Fibroblast of lung (primary cell): Measurements from ENCODE around the gene GABRP. TPM values are rescaled to one million over a fixed set of nuclear protein-coding genes. Genes with fewer than 3 reads are reported as not detected.
A peak's percentile ranks its signal among the peaks of the same experiment; 100 is the strongest.

ENCODE experiments used
- DNase-seq, 2 donors: peaks; one replicate each; pipeline versions ENCODE4 v3.0.0 to v3.0.0-alpha.2; 2010; ENCODE audit warnings: low read depth in 2 of 2
- H2AFZ ChIP-seq: 2 replicates; pipeline ENCODE4 v1.5.1; 2012; ENCODE audit warnings: low read length, control low read depth, inconsistent platforms
- H3K27ac ChIP-seq: 2 replicates; pipeline ENCODE4 v1.5.1; 2011; ENCODE audit warnings: low read length, control low read depth; ENCODE audit not compliant: insufficient read depth
- H3K27me3 ChIP-seq: 2 replicates; pipeline ENCODE4 v1.5.1; 2011; ENCODE audit warnings: mild to moderate bottlenecking, low read length; ENCODE audit not compliant: control insufficient read depth, insufficient read depth
- H3K36me3 ChIP-seq: 2 replicates; pipeline ENCODE4 v1.5.1; 2011; ENCODE audit warnings: low read length; ENCODE audit not compliant: control insufficient read depth, insufficient read depth
- H3K4me1 ChIP-seq: 2 replicates; pipeline ENCODE4 v1.5.1; 2011; ENCODE audit warnings: low read length; ENCODE audit not compliant: control insufficient read depth, insufficient read depth; ENCODE audit errors: extremely low read depth
- H3K4me2 ChIP-seq: 2 replicates; pipeline ENCODE4 v1.5.1; 2011; ENCODE audit warnings: low read length, control low read depth; ENCODE audit not compliant: insufficient read depth; ENCODE audit errors: extremely low read depth
- H3K4me3 ChIP-seq, 4 experiments: fragments of 200-600 bp in 1 of 4; sonication (generic) in 1 of 4; replicated peaks in 1 of 4; 2 replicates each; pipeline ENCODE4 v1.5.1; 2011 to 2016; ENCODE audit warnings: low read length in 4 of 4, low read depth in 3 of 4, mild to moderate bottlenecking in 3 of 4, control low read depth in 2 of 4, inconsistent platforms in 1 of 4, mixed read lengths in 1 of 4; ENCODE audit not compliant: insufficient read depth in 1 of 4; ENCODE audit errors: control extremely low read depth in 1 of 4
- H3K79me2 ChIP-seq: 2 replicates; pipeline ENCODE4 v1.5.1; 2012; ENCODE audit warnings: mild to moderate bottlenecking, low read length, inconsistent platforms; ENCODE audit not compliant: control insufficient read depth, insufficient read depth
- H3K9ac ChIP-seq: 2 replicates; pipeline ENCODE4 v1.5.1; 2011; ENCODE audit warnings: mild to moderate bottlenecking, low read length, control low read depth; ENCODE audit not compliant: insufficient read depth
- H3K9me3 ChIP-seq: 2 replicates; pipeline ENCODE4 v1.5.1; 2012; ENCODE audit warnings: low read depth, low read length; ENCODE audit not compliant: control insufficient read depth, insufficient read depth
- H4K20me1 ChIP-seq: 2 replicates; pipeline ENCODE4 v1.5.1; 2011; ENCODE audit warnings: low read length; ENCODE audit not compliant: control insufficient read depth, insufficient read depth; ENCODE audit errors: extremely low read depth
- CTCF ChIP-seq, 2 donors: IDR thresholded peaks in 1 of 2; conservative IDR thresholded peaks in 1 of 2; 1 replicate in 1 of 2; 2 replicates in 1 of 2; pipeline ENCODE4 v1.5.1; 2011 to 2012; ENCODE audit warnings: low read length in 2 of 2, control low read depth in 1 of 2, inconsistent platforms in 1 of 2, low read depth in 1 of 2, mild to moderate bottlenecking in 1 of 2
- EZH2 ChIP-seq: IDR thresholded peaks from 2 replicates; pipeline ENCODE4 v1.5.1; 2012; ENCODE audit warnings: low read length, control low read depth, mild to moderate bottlenecking; ENCODE audit errors: missing control alignments
- polyA plus RNA-seq, 2 donors: library from polyadenylated mRNA; depleted of rRNA in 1 of 2; stranded (reverse) in 1 of 2; unstranded in 1 of 2; fragments of >200 nt; gene quantifications; 2 replicates each; pipeline ENCODE4 v1.2.1, GENCODE V29; 2011 to 2012; ENCODE audit warnings: missing spikeins in 1 of 2
- total RNA-seq: library from RNA; depleted of rRNA; stranded (reverse); fragments of >200 nt; gene quantifications from 2 replicates; pipeline ENCODE4 v1.2.1, GENCODE V29; 2014

The GABRP gene
- total and polyA plus RNA-seq, 2 donors (not counting 1 experiment from before 2014, with no cell fraction given), result not detected

GRCh38 chr5:170857066-170857465 lies 73.5 kb downstream of the GABRP start:
- peaks cover 3% of the 10 kb centered on the region for H3K9me3 ChIP-seq
- no peaks in the 10 kb centered on the region for H3K4me1 ChIP-seq
- H3K27ac ChIP-seq, result no peak overlapping the region

GRCh38 chr5:170860415-170860814 lies 76.9 kb downstream of the GABRP start:
- Histone ChIP-seq H3K4me2 (no peak overlapping the region), H3K36me3 (no peaks in the 10 kb centered on the region), H3K9me3 (peaks cover 3% of the 10 kb centered on the region), H3K4me1 (no peaks in the 10 kb centered on the region), H3K4me3 (no peak overlapping the region), H3K27ac (no peak overlapping the region), H3K27me3 (no peaks in the 10 kb centered on the region), H3K79me2 (peaks cover 3% of the 10 kb centered on the region), H4K20me1 (no peaks in the 10 kb centered on the region), H3K9ac (no peak overlapping the region), H2AFZ (no peak overlapping the region)
- no peak for TF ChIP-seq EZH2
- TF ChIP-seq CTCF (conservative IDR thresholded peaks at IDR 0.05 in 1 of 2, IDR thresholded peaks at IDR 0.05 in 1 of 2; ENCODE audit: low read depth in 1 of 2, low read length in 2 of 2), result no peak
- DNase-seq, result no peak

More at GRCh38 chr5:170857066-170857465, 73.5 kb downstream of the GABRP start:
- Histone ChIP-seq H2AFZ (no peak overlapping the region), H3K4me3 (no peak overlapping the region), H3K27me3 (no peaks in the 10 kb centered on the region), H3K79me2 (no peaks in the 10 kb centered on the region), H4K20me1 (no peaks in the 10 kb centered on the region), H3K4me2 (no peak overlapping the region), H3K9ac (no peak overlapping the region), H3K36me3 (no peaks in the 10 kb centered on the region)
- TF ChIP-seq EZH2 (no peak), CTCF (conservative IDR thresholded peaks at IDR 0.05 in 1 of 2, IDR thresholded peaks at IDR 0.05 in 1 of 2; ENCODE audit: low read depth in 1 of 2, low read length in 2 of 2) (no peak)
- DNase-seq, result no peak

GRCh38 chr5:170860818-170861666 lies 77.5 kb downstream of the GABRP start:
- Histone ChIP-seq H3K9me3 (peaks cover 3% of the 10 kb centered on the region), H3K9ac (no peak overlapping the region), H2AFZ (no peak overlapping the region), H3K4me1 (no peaks in the 10 kb centered on the region), H3K27ac (no peak overlapping the region), H4K20me1 (no peaks in the 10 kb centered on the region), H3K79me2 (peaks cover 3% of the 10 kb centered on the region), H3K36me3 (no peaks in the 10 kb centered on the region), H3K27me3 (no peaks in the 10 kb centered on the region), H3K4me2 (peak overlapping the region; percentile 25), H3K4me3 (no peak overlapping the region)
- TF ChIP-seq EZH2, result no peak
- TF ChIP-seq CTCF (conservative IDR thresholded peaks at IDR 0.05 in 1 of 2, IDR thresholded peaks at IDR 0.05 in 1 of 2; ENCODE audit: low read depth in 1 of 2, low read length in 2 of 2), result no peak
- no peak for DNase-seq
